Measurements from ENCODE around the gene COX18. TPM values are rescaled to one million over a fixed set of nuclear protein-coding genes. Genes with fewer than 3 reads are reported as not detected.

Gene COX18
- total RNA-seq, 1 donor from 2014 or later: 20.1 TPM

Other genes with a start within 250 kb of the COX18 start
- 48.2 and 62.5 TPM in 2 replicates for gene ANKRD17, start 189.1 kb upstream of the COX18 start, total RNA-seq